IMR-90 (cell line): ENCODE data around the gene B4GALNT3.

ENCODE experiments used
- CEBPB ChIP-seq: IDR thresholded peaks from 2 replicates; pipeline ENCODE4 v1.6.1; 2012; ENCODE audit warnings: low read depth, low read length, improper control_type of control experiment
- CTCF ChIP-seq: conservative IDR thresholded peaks from 2 replicates; pipeline ENCODE4 v1.5.1; 2012; ENCODE audit warnings: mild to moderate bottlenecking, low read depth, low read length, improper control_type of control experiment
- MAFK ChIP-seq: IDR thresholded peaks from 2 replicates; pipeline ENCODE4 v1.6.1; 2012; ENCODE audit warnings: low read depth, low read length, improper control_type of control experiment
- MAZ ChIP-seq: IDR thresholded peaks from 2 replicates; pipeline ENCODE4 v1.6.1; 2012; ENCODE audit warnings: low read depth, mild to moderate bottlenecking, low read length, improper control_type of control experiment, moderate library complexity, borderline replicate concordance
- POLR2A ChIP-seq: IDR thresholded peaks from 2 replicates; pipeline ENCODE4 v1.6.1; 2012; ENCODE audit warnings: mild to moderate bottlenecking, low read depth, low read length
- SMC3 ChIP-seq: fragments of 150-350 bp; IDR thresholded peaks from 2 replicates; pipeline ENCODE4 v1.6.1; 2016; ENCODE audit warnings: low read depth, mild to moderate bottlenecking, antibody characterized with exemption, low read length, moderate library complexity

- no peak for TF ChIP-seq CTCF
- TF ChIP-seq CEBPB = peak; percentile 91
- TF ChIP-seq MAZ = no peak
- no peak for TF ChIP-seq SMC3
- TF ChIP-seq POLR2A = no peak
- TF ChIP-seq MAFK = no peak
Measured at GRCh38 chr12:570921-571794, 111.4 kb downstream of the B4GALNT3 start.
